Endothelial cell (in vitro differentiated cells): Measurements from ENCODE around the gene GRID1. TPM values are rescaled to one million over a fixed set of nuclear protein-coding genes. Genes with fewer than 3 reads are reported as not detected.

Experiments used
- DNase-seq: peaks from one replicate; pipeline ENCODE4 v3.0.0; 2021; ENCODE audit warnings: low spot score
- H3K27ac Mint-ChIP-seq: one replicate; pipeline ENCODE4 v1.8.0; 2021; ENCODE audit warnings: mixed read lengths, inconsistent platforms; ENCODE audit not compliant: unreplicated experiment
- H3K27me3 Mint-ChIP-seq: one replicate; pipeline ENCODE4 v1.8.0; 2021; ENCODE audit warnings: mild to moderate bottlenecking, moderate library complexity, mixed read lengths, inconsistent platforms; ENCODE audit not compliant: unreplicated experiment
- H3K36me3 Mint-ChIP-seq: one replicate; pipeline ENCODE4 v1.8.0; 2021; ENCODE audit warnings: mild to moderate bottlenecking, low read depth, mixed read lengths, inconsistent platforms; ENCODE audit not compliant: unreplicated experiment
- H3K4me1 Mint-ChIP-seq: one replicate; pipeline ENCODE4 v1.8.0; 2021; ENCODE audit warnings: mild to moderate bottlenecking, mixed read lengths, inconsistent platforms; ENCODE audit not compliant: unreplicated experiment
- H3K4me3 Mint-ChIP-seq: one replicate; pipeline ENCODE4 v1.8.0; 2021; ENCODE audit warnings: mild to moderate bottlenecking, mixed read lengths, inconsistent platforms; ENCODE audit not compliant: unreplicated experiment
- H3K9me3 Mint-ChIP-seq: one replicate; pipeline ENCODE4 v1.8.0; 2021; ENCODE audit warnings: mixed read lengths, inconsistent platforms; ENCODE audit not compliant: unreplicated experiment
- CTCF ChIP-seq: fragments of 200-600 bp; sonication (generic); IDR thresholded peaks from one replicate; pipeline ENCODE4 v1.5.0; 2021; ENCODE audit warnings: antibody characterized with exemption; ENCODE audit not compliant: unreplicated experiment
- total RNA-seq: library from RNA; stranded (reverse); fragmentation: NEBNext Ultra II Directional; extraction: Animal tissue kit (Norgen Biotek cat#: 25700); gene quantifications from one replicate; pipeline ENCODE4 v1.2.1, GENCODE V29; 2021; ENCODE audit not compliant: unreplicated experiment

The GRID1 gene
- total RNA-seq, 1 donor from 2014 or later: 0.26 TPM

GRCh38 chr10:85993840-85994507, 372.6 kb downstream of the GRID1 start:
- H3K4me3 Mint-ChIP-seq: no peak overlapping the region
- DNase-seq: no peak
- H3K4me1 Mint-ChIP-seq: no peaks in the 10 kb centered on the region
- H3K9me3 Mint-ChIP-seq: no peaks in the 10 kb centered on the region
- H3K27me3 Mint-ChIP-seq: peaks cover 1% of the 10 kb centered on the region
- no peak overlapping the region for H3K27ac Mint-ChIP-seq
- H3K36me3 Mint-ChIP-seq: no peaks in the 10 kb centered on the region
- TF ChIP-seq CTCF: no peak

GRCh38 chr10:85993140-85993539, 373.5 kb downstream of the GRID1 start:
- Mint-ChIP-seq H3K36me3 (no peaks in the 10 kb centered on the region), H3K27me3 (peaks cover 1% of the 10 kb centered on the region), H3K4me1 (no peaks in the 10 kb centered on the region), H3K4me3 (no peak overlapping the region), H3K27ac (no peak overlapping the region), H3K9me3 (no peaks in the 10 kb centered on the region)
- no peak for DNase-seq
- no peak for TF ChIP-seq CTCF

GRCh38 chr10:85992324-85992723, 374.3 kb downstream of the GRID1 start:
- Mint-ChIP-seq H3K27ac (no peak overlapping the region), H3K4me3 (no peak overlapping the region), H3K27me3 (peaks cover 5% of the 10 kb centered on the region), H3K9me3 (no peaks in the 10 kb centered on the region), H3K36me3 (no peaks in the 10 kb centered on the region), H3K4me1 (no peaks in the 10 kb centered on the region)
- no peak for TF ChIP-seq CTCF
- DNase-seq: no peak

- DNase-seq: no peak
- no peaks in the 10 kb centered on the region for H3K4me1 Mint-ChIP-seq
- H3K27me3 Mint-ChIP-seq: peaks cover 4% of the 10 kb centered on the region
- TF ChIP-seq CTCF: no peak
- no peak overlapping the region for H3K4me3 Mint-ChIP-seq
- H3K9me3 Mint-ChIP-seq: no peaks in the 10 kb centered on the region
- no peak overlapping the region for H3K27ac Mint-ChIP-seq
- no peaks in the 10 kb centered on the region for H3K36me3 Mint-ChIP-seq
Observed at GRCh38 chr10:85986777-85987176, 379.8 kb downstream of the GRID1 start.

GRCh38 chr10:85983051-85983450, 383.5 kb downstream of the GRID1 start:
- no peaks in the 10 kb centered on the region for H3K36me3 Mint-ChIP-seq
- no peaks in the 10 kb centered on the region for H3K9me3 Mint-ChIP-seq
- H3K4me3 Mint-ChIP-seq: no peak overlapping the region
- TF ChIP-seq CTCF: no peak
- H3K27ac Mint-ChIP-seq: no peak overlapping the region
- no peak for DNase-seq
- H3K27me3 Mint-ChIP-seq: peaks cover 4% of the 10 kb centered on the region
- H3K4me1 Mint-ChIP-seq: peaks cover 10% of the 10 kb centered on the region
